DND-41 (cell line): Measurements from ENCODE around the gene KBTBD7.

Source experiments
- EZH2 ChIP-seq: IDR thresholded peaks from 3 replicates; pipeline ENCODE4 v1.6.1; 2012; ENCODE audit warnings: borderline replicate concordance, low read depth, mild to moderate bottlenecking, moderate library complexity, low read length, inconsistent platforms; ENCODE audit not compliant: severe bottlenecking
- TF ChIP-seq, protein P1 (sequence below): IDR thresholded peaks from 2 replicates; pipeline ENCODE4 v1.5.1; 2012; ENCODE audit warnings: borderline replicate concordance, low read length, moderate library complexity, mild to moderate bottlenecking; ENCODE audit not compliant: poor library complexity, severe bottlenecking; ENCODE audit errors: extremely low read depth

GRCh38 chr13:41213919-41214318, 19.6 kb upstream of the KBTBD7 start:
- TF ChIP-seq, protein P1, sequence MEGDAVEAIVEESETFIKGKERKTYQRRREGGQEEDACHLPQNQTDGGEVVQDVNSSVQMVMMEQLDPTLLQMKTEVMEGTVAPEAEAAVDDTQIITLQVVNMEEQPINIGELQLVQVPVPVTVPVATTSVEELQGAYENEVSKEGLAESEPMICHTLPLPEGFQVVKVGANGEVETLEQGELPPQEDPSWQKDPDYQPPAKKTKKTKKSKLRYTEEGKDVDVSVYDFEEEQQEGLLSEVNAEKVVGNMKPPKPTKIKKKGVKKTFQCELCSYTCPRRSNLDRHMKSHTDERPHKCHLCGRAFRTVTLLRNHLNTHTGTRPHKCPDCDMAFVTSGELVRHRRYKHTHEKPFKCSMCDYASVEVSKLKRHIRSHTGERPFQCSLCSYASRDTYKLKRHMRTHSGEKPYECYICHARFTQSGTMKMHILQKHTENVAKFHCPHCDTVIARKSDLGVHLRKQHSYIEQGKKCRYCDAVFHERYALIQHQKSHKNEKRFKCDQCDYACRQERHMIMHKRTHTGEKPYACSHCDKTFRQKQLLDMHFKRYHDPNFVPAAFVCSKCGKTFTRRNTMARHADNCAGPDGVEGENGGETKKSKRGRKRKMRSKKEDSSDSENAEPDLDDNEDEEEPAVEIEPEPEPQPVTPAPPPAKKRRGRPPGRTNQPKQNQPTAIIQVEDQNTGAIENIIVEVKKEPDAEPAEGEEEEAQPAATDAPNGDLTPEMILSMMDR = no peak
- no peak for TF ChIP-seq EZH2
